Measurements from ENCODE around the gene PLCD4. TPM values are rescaled to one million over a fixed set of nuclear protein-coding genes. Genes with fewer than 3 reads are reported as not detected.

Gene PLCD4
- 0.40 and 0.86 TPM in 2 replicates for total RNA-seq (2022)
- Bru-seq, nascent RNA: percentile 22 among the genes with signal in this experiment
- percentile 38 among the genes with signal in this experiment for BruChase-seq, experiment 1, labeled RNA remaining after a 6-hour chase
- percentile 32 among the genes with signal in this experiment for BruChase-seq, experiment 2, labeled RNA remaining after a 2-hour chase
- long read RNA-seq, partial matches to known transcripts: 0 of 5 reads
- long read RNA-seq, other reads (novel, unspliced or antisense): 4 of 5 reads

DNA sequence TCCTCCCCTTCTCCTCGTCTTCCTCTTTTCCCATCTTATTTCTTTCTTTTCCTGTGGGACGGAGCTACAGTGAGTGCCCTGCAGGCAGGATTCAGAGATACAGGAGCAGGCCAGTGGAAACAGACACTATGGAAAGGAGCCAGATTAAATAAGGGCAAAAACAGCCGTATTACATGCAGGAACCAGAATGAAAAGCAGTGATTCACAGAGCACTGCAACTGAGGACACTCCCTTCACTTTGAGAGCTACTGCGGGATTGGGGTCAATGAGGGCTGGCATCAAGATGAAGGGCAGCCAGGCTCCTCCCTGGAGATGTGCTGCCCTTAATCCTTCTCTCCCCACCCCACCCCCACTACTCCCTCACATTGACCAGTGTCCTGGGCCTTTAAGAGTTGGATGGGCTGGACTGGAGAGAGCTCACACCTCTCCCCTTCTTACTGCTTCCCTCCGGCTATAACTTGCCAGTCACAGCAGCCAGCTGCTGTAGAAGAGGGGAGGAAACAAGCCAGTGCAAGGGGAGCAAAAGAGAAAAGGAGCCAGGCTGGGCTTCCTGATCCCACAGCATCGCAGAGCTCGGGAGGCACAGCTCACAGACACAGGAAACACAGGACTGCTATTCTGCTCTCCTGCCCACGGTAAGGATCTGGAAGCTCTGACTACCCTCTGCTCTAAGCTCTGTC is at the start of gene PLCD4:
Gene PLCD4 (plus strand): TSS at position 464 of the 680 bp plus-strand sequence. CDS start 7,841 bp downstream, outside the sequence.
- H3K4me3 Mint-ChIP-seq (ENCODE audit: unreplicated experiment): peak within 1 kb of the TSS; percentile 36
- ChIA-PET CTCF (interaction anchor here (0.6 to 2.8 kb wide), 9 partner anchors 11 to 1366 kb away, joined by 3 to 10 read pairs (median 3); no protein-coding TSS in a partner anchor), POLR2A (interaction anchor here (0.5 to 2.6 kb wide), 13 partner anchors 11 to 388 kb away, joined by 3 to 13 read pairs (median 5); partner anchors contain the start of genes BCS1L, USP37 and ZNF142)
- peaks cover 32% of the 10 kb centered on the region for H3K4me1 Mint-ChIP-seq (ENCODE audit: insufficient read depth, unreplicated experiment)
- peak; percentile 79 for DNase-seq (ENCODE audit: unreplicated experiment)
- TF ChIP-seq, protein P1, sequence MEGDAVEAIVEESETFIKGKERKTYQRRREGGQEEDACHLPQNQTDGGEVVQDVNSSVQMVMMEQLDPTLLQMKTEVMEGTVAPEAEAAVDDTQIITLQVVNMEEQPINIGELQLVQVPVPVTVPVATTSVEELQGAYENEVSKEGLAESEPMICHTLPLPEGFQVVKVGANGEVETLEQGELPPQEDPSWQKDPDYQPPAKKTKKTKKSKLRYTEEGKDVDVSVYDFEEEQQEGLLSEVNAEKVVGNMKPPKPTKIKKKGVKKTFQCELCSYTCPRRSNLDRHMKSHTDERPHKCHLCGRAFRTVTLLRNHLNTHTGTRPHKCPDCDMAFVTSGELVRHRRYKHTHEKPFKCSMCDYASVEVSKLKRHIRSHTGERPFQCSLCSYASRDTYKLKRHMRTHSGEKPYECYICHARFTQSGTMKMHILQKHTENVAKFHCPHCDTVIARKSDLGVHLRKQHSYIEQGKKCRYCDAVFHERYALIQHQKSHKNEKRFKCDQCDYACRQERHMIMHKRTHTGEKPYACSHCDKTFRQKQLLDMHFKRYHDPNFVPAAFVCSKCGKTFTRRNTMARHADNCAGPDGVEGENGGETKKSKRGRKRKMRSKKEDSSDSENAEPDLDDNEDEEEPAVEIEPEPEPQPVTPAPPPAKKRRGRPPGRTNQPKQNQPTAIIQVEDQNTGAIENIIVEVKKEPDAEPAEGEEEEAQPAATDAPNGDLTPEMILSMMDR (IDR thresholded peaks at IDR 0.05; ENCODE audit: unreplicated experiment): no peak
- H3K27ac Mint-ChIP-seq (ENCODE audit: low read depth, unreplicated experiment): peak within 1 kb of the TSS; percentile 92
- no peaks in the 10 kb centered on the region for H3K9me3 Mint-ChIP-seq (ENCODE audit: unreplicated experiment)
- no peaks in the 10 kb centered on the region for H3K27me3 Mint-ChIP-seq (ENCODE audit: insufficient read depth, unreplicated experiment)
- BruUV-seq (replicated peaks): no TSS peak
- intact Hi-C loops (cut with micrococcal nuclease): no loop called here
- no peaks in the 10 kb centered on the region for H3K36me3 Mint-ChIP-seq (ENCODE audit: insufficient read depth, unreplicated experiment)

- no TSS peak for BruUV-seq (replicated peaks)
- Mint-ChIP-seq H3K4me3 (ENCODE audit: unreplicated experiment) (no peak overlapping the region), H3K9me3 (ENCODE audit: unreplicated experiment) (no peaks in the 10 kb centered on the region), H3K36me3 (ENCODE audit: insufficient read depth, unreplicated experiment) (peaks cover 82% of the 10 kb centered on the region), H3K27me3 (ENCODE audit: insufficient read depth, unreplicated experiment) (no peaks in the 10 kb centered on the region), H3K27ac (ENCODE audit: low read depth, unreplicated experiment) (no peak overlapping the region), H3K4me1 (ENCODE audit: insufficient read depth, unreplicated experiment) (no peaks in the 10 kb centered on the region)
- TF ChIP-seq, protein P1 (IDR thresholded peaks at IDR 0.05; ENCODE audit: unreplicated experiment): no peak
- POLR2A ChIA-PET: interaction anchor here (1.4 kb wide), 1 partner anchor 12 kb away, joined by 3 read pairs; no protein-coding TSS in a partner anchor
- CTCF ChIA-PET: no interaction called here
- intact Hi-C loops (cut with micrococcal nuclease): no loop called here
- no peak for DNase-seq (ENCODE audit: unreplicated experiment)
These were observed 49.8 kb upstream of the PLCD4 start for GRCh38 chr2:218557941-218558340.

GRCh38 chr2:218558986-218559385 is 48.7 kb upstream of the PLCD4 start:
- no TSS peak for BruUV-seq (replicated peaks)
- CTCF ChIA-PET: no interaction called here
- H3K27me3 Mint-ChIP-seq (ENCODE audit: insufficient read depth, unreplicated experiment): no peaks in the 10 kb centered on the region
- intact Hi-C loops (cut with micrococcal nuclease): no loop called here
- no peaks in the 10 kb centered on the region for H3K9me3 Mint-ChIP-seq (ENCODE audit: unreplicated experiment)
- H3K4me3 Mint-ChIP-seq (ENCODE audit: unreplicated experiment): no peak overlapping the region
- TF ChIP-seq, protein P1 (IDR thresholded peaks at IDR 0.05; ENCODE audit: unreplicated experiment): no peak
- peaks cover under 1% of the 10 kb centered on the region for H3K4me1 Mint-ChIP-seq (ENCODE audit: insufficient read depth, unreplicated experiment)
- POLR2A ChIA-PET: interaction anchor here (1.4 kb wide), 1 partner anchor 11 kb away, joined by 3 read pairs; no protein-coding TSS in a partner anchor
- DNase-seq (ENCODE audit: unreplicated experiment): no peak
- no peak overlapping the region for H3K27ac Mint-ChIP-seq (ENCODE audit: low read depth, unreplicated experiment)
- peaks cover 78% of the 10 kb centered on the region for H3K36me3 Mint-ChIP-seq (ENCODE audit: insufficient read depth, unreplicated experiment)

DNA sequence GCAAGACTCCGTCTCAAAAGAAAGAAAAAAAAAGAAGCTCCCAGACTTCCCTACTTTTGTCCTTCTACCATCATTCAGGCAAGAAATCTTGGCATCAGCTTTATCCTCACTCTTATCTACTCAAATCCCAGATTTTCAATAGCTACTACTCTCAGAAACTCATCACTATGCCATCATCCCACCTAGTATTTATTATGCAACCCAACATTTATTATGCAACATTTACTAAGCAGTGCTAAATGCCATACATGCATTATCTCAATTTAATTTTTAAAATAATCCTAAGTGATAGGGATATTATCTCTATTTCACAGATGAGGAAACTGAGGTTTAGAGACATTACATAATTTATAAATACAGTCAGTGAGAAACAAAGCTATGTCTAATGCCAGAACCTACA is 43.6 kb upstream of the PLCD4 start:
- peaks cover 36% of the 10 kb centered on the region for H3K36me3 Mint-ChIP-seq (ENCODE audit: insufficient read depth, unreplicated experiment)
- H3K4me3 Mint-ChIP-seq (ENCODE audit: unreplicated experiment): no peak overlapping the region
- intact Hi-C loops (cut with micrococcal nuclease): no loop called here
- H3K4me1 Mint-ChIP-seq (ENCODE audit: insufficient read depth, unreplicated experiment): peaks cover 21% of the 10 kb centered on the region
- H3K27ac Mint-ChIP-seq (ENCODE audit: low read depth, unreplicated experiment): no peak overlapping the region
- no peaks in the 10 kb centered on the region for H3K9me3 Mint-ChIP-seq (ENCODE audit: unreplicated experiment)
- no TSS peak for BruUV-seq (replicated peaks)
- H3K27me3 Mint-ChIP-seq (ENCODE audit: insufficient read depth, unreplicated experiment): no peaks in the 10 kb centered on the region
- POLR2A ChIA-PET: interaction anchor here (1.0 kb wide), 1 partner anchor 108 kb away, joined by 3 read pairs; the partner anchor contains the start of gene STK36
- CTCF ChIA-PET: interaction anchor here (0.6 to 1.5 kb wide), 5 partner anchors 84 to 730 kb away, joined by 3 to 5 read pairs (median 3); partner anchors contain the start of gene TTLL4
- no peak for DNase-seq (ENCODE audit: unreplicated experiment)
- TF ChIP-seq, protein P1 (IDR thresholded peaks at IDR 0.05; ENCODE audit: unreplicated experiment): no peak

Measured in MCF 10A (cell line).